H9 (cell line): ENCODE data around the gene PDIA2. TPM values are rescaled to one million over a fixed set of nuclear protein-coding genes. Genes with fewer than 3 reads are reported as not detected.

Experiments
- DNase-seq: peaks from one replicate; pipeline ENCODE4 v3.0.0-alpha.2; 2017
- H2AFZ ChIP-seq: one replicate; pipeline ENCODE4 v1.6.1; 2013; ENCODE audit warnings: mild to moderate bottlenecking, low read length, control low read depth, moderate library complexity
- H2AK5ac ChIP-seq: 2 replicates; pipeline ENCODE4 v1.6.1; 2013; ENCODE audit warnings: low read length, control low read depth, mixed read lengths; ENCODE audit not compliant: insufficient read length
- H2BK120ac ChIP-seq: one replicate; pipeline ENCODE4 v1.6.1; 2013; ENCODE audit warnings: low read depth, mild to moderate bottlenecking, low read length, control low read depth, inconsistent platforms; ENCODE audit not compliant: poor library complexity, severe bottlenecking
- H2BK12ac ChIP-seq: 2 replicates; pipeline ENCODE4 v1.6.1; 2013; ENCODE audit warnings: low read length, control low read depth, mixed read lengths, low read depth; ENCODE audit not compliant: insufficient read length
- H2BK15ac ChIP-seq: 2 replicates; pipeline ENCODE4 v1.6.1; 2013; ENCODE audit warnings: low read depth, low read length, control low read depth
- H2BK20ac ChIP-seq: one replicate; pipeline ENCODE4 v1.6.1; 2013; ENCODE audit warnings: low read depth, mild to moderate bottlenecking, low read length, control low read depth, inconsistent platforms; ENCODE audit not compliant: poor library complexity, severe bottlenecking
- H2BK5ac ChIP-seq: 2 replicates; pipeline ENCODE4 v1.6.1; 2013; ENCODE audit warnings: low read length, control low read depth, mixed read lengths; ENCODE audit not compliant: insufficient read length
- H3K14ac ChIP-seq: 2 replicates; pipeline ENCODE4 v1.6.1; 2013; ENCODE audit warnings: low read length, control low read depth; ENCODE audit not compliant: insufficient read depth
- H3K18ac ChIP-seq: 2 replicates; pipeline ENCODE4 v1.6.1; 2013; ENCODE audit warnings: low read depth, mild to moderate bottlenecking, mixed read lengths, low read length, control low read depth; ENCODE audit not compliant: insufficient read length
- H3K23ac ChIP-seq: 2 replicates; pipeline ENCODE4 v1.6.1; 2013; ENCODE audit warnings: low read length, control low read depth, mixed read lengths, low read depth; ENCODE audit not compliant: insufficient read length
- H3K23me2 ChIP-seq: 2 replicates; pipeline ENCODE4 v1.6.1; 2013; ENCODE audit warnings: low read depth, mild to moderate bottlenecking, mixed read lengths, low read length, control low read depth; ENCODE audit not compliant: insufficient read length, poor library complexity, severe bottlenecking
- H3K27ac ChIP-seq: 2 replicates; pipeline ENCODE4 v1.5.1; 2013; ENCODE audit warnings: low read length, control low read depth, mixed read lengths, low read depth; ENCODE audit not compliant: insufficient read length
- H3K27me3 ChIP-seq: 2 replicates; pipeline ENCODE4 v1.6.1; 2013; ENCODE audit warnings: low read length, control low read depth, inconsistent platforms; ENCODE audit not compliant: insufficient read depth
- H3K4ac ChIP-seq: 2 replicates; pipeline ENCODE4 v1.6.1; 2013; ENCODE audit warnings: low read depth, mild to moderate bottlenecking, control low read depth, inconsistent platforms, low read length, moderate library complexity
- H3K4me1 ChIP-seq: 2 replicates; pipeline ENCODE4 v1.6.1; 2013; ENCODE audit warnings: low read length, control low read depth, inconsistent platforms; ENCODE audit not compliant: insufficient read depth
- H3K4me2 ChIP-seq: 2 replicates; pipeline ENCODE4 v1.6.1; 2013; ENCODE audit warnings: low read length, control low read depth, mixed read lengths; ENCODE audit not compliant: insufficient read length, insufficient read depth
- H3K56ac ChIP-seq: 2 replicates; pipeline ENCODE4 v1.6.1; 2013; ENCODE audit warnings: low read depth, mild to moderate bottlenecking, mixed read lengths, low read length, control low read depth; ENCODE audit not compliant: insufficient read length
- H3K79me1 ChIP-seq: 2 replicates; pipeline ENCODE4 v1.6.1; 2013; ENCODE audit warnings: low read depth, mild to moderate bottlenecking, moderate library complexity, low read length, control low read depth, inconsistent platforms; ENCODE audit not compliant: insufficient read depth, poor library complexity, severe bottlenecking
- H3K79me2 ChIP-seq: 2 replicates; pipeline ENCODE4 v1.6.1; 2013; ENCODE audit warnings: low read length, control low read depth, inconsistent platforms; ENCODE audit not compliant: insufficient read depth
- H3K9ac ChIP-seq: 2 replicates; pipeline ENCODE4 v1.6.1; 2013; ENCODE audit warnings: low read length, control low read depth, mixed read lengths; ENCODE audit not compliant: insufficient read length; ENCODE audit errors: extremely low read depth
- H3K9me3 ChIP-seq: one replicate; pipeline ENCODE4 v1.6.1; 2013; ENCODE audit warnings: low read depth, low read length, inconsistent platforms; ENCODE audit not compliant: control insufficient read depth
- H3T11ph ChIP-seq: one replicate; pipeline ENCODE4 v1.6.1; 2013; ENCODE audit warnings: mild to moderate bottlenecking, low read length, control low read depth, inconsistent platforms
- H4K20me1 ChIP-seq: one replicate; pipeline ENCODE4 v1.6.1; 2013; ENCODE audit not compliant: control insufficient read depth, insufficient read length, insufficient read depth
- H4K5ac ChIP-seq: 2 replicates; pipeline ENCODE4 v1.6.1; 2013; ENCODE audit warnings: low read depth, mild to moderate bottlenecking, mixed read lengths, low read length, control low read depth; ENCODE audit not compliant: insufficient read length
- H4K8ac ChIP-seq: replicated peaks from 2 replicates; pipeline ENCODE4 v1.6.1; 2013; ENCODE audit warnings: low read length, control low read depth, mixed read lengths, low read depth; ENCODE audit not compliant: insufficient read length
- H4K91ac ChIP-seq: 2 replicates; pipeline ENCODE4 v1.6.1; 2013; ENCODE audit warnings: low read depth, mild to moderate bottlenecking, moderate library complexity, mixed read lengths, low read length, control low read depth; ENCODE audit not compliant: insufficient read length
- H3K27ac Mint-ChIP-seq, 3 experiments: 2 replicates in 2 of 3; 3 replicates in 1 of 3; pipeline ENCODE4 v1.8.0; 2020 to 2021; ENCODE audit warnings: mixed read lengths in 3 of 3, mild to moderate bottlenecking in 1 of 3, moderate library complexity in 1 of 3
- H3K27me3 Mint-ChIP-seq: 2 replicates; pipeline ENCODE4 v1.8.0; 2021; ENCODE audit warnings: low read depth, mild to moderate bottlenecking, moderate library complexity, mixed read lengths
- H3K36me3 Mint-ChIP-seq, 3 experiments: 2 replicates in 2 of 3; 3 replicates in 1 of 3; pipeline ENCODE4 v1.8.0; 2020 to 2021; ENCODE audit warnings: low read depth in 3 of 3, mixed read lengths in 3 of 3; ENCODE audit not compliant: insufficient read depth in 1 of 3
- H3K4me1 Mint-ChIP-seq, 2 experiments: 2 replicates each; pipeline ENCODE4 v1.8.0; 2020; ENCODE audit warnings: mixed read lengths in 2 of 2
- H3K4me3 Mint-ChIP-seq, 2 experiments: 2 replicates in 1 of 2; 3 replicates in 1 of 2; pipeline ENCODE4 v1.8.0; 2020 to 2021; ENCODE audit warnings: mild to moderate bottlenecking in 2 of 2, mixed read lengths in 2 of 2, moderate library complexity in 1 of 2
- H3K9me3 Mint-ChIP-seq, 2 experiments: 2 replicates in 1 of 2; 3 replicates in 1 of 2; pipeline ENCODE4 v1.8.0; 2020; ENCODE audit warnings: mild to moderate bottlenecking in 2 of 2, mixed read lengths in 2 of 2, moderate library complexity in 1 of 2
- CTCF ChIP-seq: fragments of 200-600 bp; sonication (generic); conservative IDR thresholded peaks from 3 replicates; pipeline ENCODE4 v1.8.0; 2021; ENCODE audit warnings: antibody characterized with exemption, mild to moderate bottlenecking
- WGBS: extraction: QIAGEN DNeasy Blood & Tissue Kit; methylation state at CpG from one replicate; pipeline ENCODE4 v1.1.7; 2013; ENCODE audit warnings: missing lambda C conversion rate, low lambda C conversion rate, mixed read lengths; ENCODE audit not compliant: insufficient read length; ENCODE audit errors: extremely low coverage; 5-methylcytosine and 5-hydroxymethylcytosine counted together
- total RNA-seq: library from RNA; stranded (reverse); gene quantifications from 2 replicates; pipeline ENCODE4 v1.2.1, GENCODE V29; 2021

Gene PDIA2
- total RNA-seq, 1 experiment from 2014 or later, result 1.4 TPM

- no peak overlapping the region for H4K8ac ChIP-seq
- H3K4me3 Mint-ChIP-seq, result no peak overlapping the region
- no peak overlapping the region for H3K4ac ChIP-seq
- H2BK15ac ChIP-seq, result no peak overlapping the region
- H3K36me3 Mint-ChIP-seq, result peaks cover 10 to 30% (median 20%) of the 10 kb centered on the region in 3 experiments; a peak in 6 of 7 replicates
- no peaks in the 10 kb centered on the region for H3K23me2 ChIP-seq
- H2BK120ac ChIP-seq, result no peak overlapping the region
- H3K14ac ChIP-seq, result no peak overlapping the region
- H3K27ac Mint-ChIP-seq, result peak overlapping the region in 1 of 3 experiments; percentile 57; a peak in 1 of 7 replicates
- no peaks in the 10 kb centered on the region for H3K79me2 ChIP-seq
- no peak overlapping the region for H2AK5ac ChIP-seq
- no peak overlapping the region for H4K5ac ChIP-seq
- H3K4me2 ChIP-seq, result no peak overlapping the region
- no peak overlapping the region for H3K23ac ChIP-seq
- H3K9me3 Mint-ChIP-seq, result no peaks in the 10 kb centered on the region
- no peaks in the 10 kb centered on the region for H3K27me3 ChIP-seq
- no peak for DNase-seq
- H4K91ac ChIP-seq, result no peak overlapping the region
- no CpG with 5 or more reads among the region's 37 CpGs for WGBS
- H4K20me1 ChIP-seq, result no peaks in the 10 kb centered on the region
- no peak overlapping the region for H3K9ac ChIP-seq
- no peak overlapping the region for H3K18ac ChIP-seq
- no peak overlapping the region for H2BK5ac ChIP-seq
- H3K27me3 Mint-ChIP-seq, result no peaks in the 10 kb centered on the region
- H3K4me1 Mint-ChIP-seq, result no peaks in the 10 kb centered on the region
- H2BK12ac ChIP-seq, result no peak overlapping the region
- H3K4me1 ChIP-seq, result no peaks in the 10 kb centered on the region
- H3T11ph ChIP-seq, result no peak overlapping the region
- no peak for TF ChIP-seq CTCF
- no peaks in the 10 kb centered on the region for H3K9me3 ChIP-seq
- H2BK20ac ChIP-seq, result no peak overlapping the region
- no peaks in the 10 kb centered on the region for H3K79me1 ChIP-seq
- H3K56ac ChIP-seq, result no peak overlapping the region
- no peak overlapping the region for H2AFZ ChIP-seq
- H3K27ac ChIP-seq, result no peak overlapping the region
Observed at GRCh38 chr16:296806-297510, 14.0 kb downstream of the PDIA2 start.
